Stimulated activated CD8-positive, alpha-beta memory T cell treated with anti-CD3 and anti-CD28 coated beads, Interleukin-15, amount 100 ng/mL, for 1 hour (primary cell): ENCODE measurements around the gene DICER1.

ENCODE experiments used
- DNase-seq: peaks from one replicate; pipeline ENCODE4 v3.0.0-alpha.2; 2020; ENCODE audit warnings: low read depth

DICER1 gene

GRCh38 chr14:95077345-95077744, 80.0 kb downstream of the DICER1 start:
- DNase-seq: no peak

DNA sequence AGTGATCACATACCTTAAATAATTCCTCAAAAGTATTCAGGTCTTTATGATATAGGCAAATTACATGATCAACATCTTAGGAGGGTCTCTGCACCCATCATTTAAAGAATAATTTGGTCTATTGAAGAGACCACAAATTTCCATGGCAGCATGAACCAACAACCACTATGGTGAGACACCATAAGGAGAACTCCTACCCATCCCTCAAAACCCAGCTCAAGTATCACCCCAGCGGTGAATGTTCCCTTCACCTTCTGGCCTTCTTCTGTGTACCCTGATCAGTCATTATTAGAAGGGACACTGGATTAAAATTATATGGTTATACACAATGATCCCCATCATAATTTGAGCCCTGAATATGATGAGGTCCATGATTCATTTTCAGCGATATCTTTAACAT, 81.5 kb downstream of the DICER1 start:
- DNase-seq: no peak

- no peak for DNase-seq
These were observed 83.4 kb downstream of the DICER1 start for GRCh38 chr14:95073947-95074346.

DNA sequence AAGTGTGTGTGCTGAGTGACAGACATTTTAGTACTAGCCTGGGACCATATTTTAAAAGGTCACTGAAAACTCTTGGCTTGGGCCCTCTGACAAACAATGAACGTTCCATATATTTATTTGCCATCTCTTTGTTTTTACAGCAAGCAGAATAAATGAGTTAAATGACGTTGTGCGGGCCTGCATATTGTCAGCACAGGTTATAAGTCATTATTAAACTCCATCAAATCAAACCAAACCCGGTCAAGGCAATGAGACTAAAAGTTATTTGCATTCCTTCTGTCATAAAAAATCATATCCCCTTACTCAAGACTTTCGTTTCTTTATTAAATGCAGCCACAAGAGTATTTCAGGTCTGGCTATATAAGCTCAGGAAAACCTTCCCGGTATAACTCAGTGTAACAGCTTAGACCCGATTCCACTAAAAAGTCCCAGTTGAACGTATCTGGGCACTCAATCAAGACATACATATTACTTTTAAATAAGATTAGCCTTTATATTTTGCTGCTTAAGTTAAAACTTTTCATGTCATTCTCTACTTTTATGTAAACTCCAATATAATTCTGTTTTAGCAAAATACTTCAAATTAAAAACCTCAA, 84.9 kb downstream of the DICER1 start:
- DNase-seq: no peak

- DNase-seq: no peak
These were observed 85.6 kb downstream of the DICER1 start for GRCh38 chr14:95071649-95072280.

GRCh38 chr14:95070748-95071435, 86.4 kb downstream of the DICER1 start:
- no peak for DNase-seq

GRCh38 chr14:95069547-95069946, 87.8 kb downstream of the DICER1 start:
- no peak for DNase-seq

- DNase-seq: no peak
These were observed 88.3 kb downstream of the DICER1 start for GRCh38 chr14:95069018-95069417.

DNA sequence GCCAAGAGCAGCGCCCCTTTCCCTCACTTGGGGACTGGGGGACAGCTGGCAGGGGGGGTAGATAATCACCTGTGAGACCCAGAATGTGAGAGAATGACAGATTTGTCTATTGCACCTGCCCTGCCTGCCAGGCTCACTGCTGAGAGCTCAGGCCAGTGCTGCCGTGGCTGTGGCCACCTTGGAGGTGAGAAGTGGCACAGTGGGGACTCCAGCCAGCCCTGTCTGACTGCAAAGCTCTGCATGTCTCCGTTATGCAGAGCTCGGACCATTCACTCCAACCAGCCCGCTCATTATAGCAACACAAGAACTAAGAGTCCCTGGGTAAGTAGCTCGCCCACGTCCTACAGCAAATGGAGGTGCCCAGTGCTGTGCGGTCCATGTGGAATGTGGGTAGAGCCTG, 88.8 kb downstream of the DICER1 start:
- DNase-seq: no peak

DNA sequence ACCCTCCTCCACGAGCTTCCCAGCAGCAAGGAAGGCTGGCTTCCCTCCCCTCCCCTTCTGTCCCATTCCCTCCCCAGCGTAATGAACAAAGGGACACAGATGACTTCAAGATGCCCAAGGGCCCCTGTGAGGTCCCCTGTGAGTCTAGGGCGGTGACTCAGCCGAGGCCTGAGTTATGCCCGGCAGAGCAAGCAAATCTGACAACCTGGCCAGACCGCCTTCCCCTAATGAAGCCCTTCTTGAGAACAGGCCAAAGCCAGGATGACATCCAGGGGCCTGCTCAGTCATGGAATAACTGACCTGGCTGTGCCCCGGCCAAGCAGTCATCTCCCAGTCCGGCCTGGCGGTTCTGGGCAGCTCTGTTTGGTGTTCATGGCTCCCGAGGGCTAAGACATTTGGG, 89.2 kb downstream of the DICER1 start:
- DNase-seq: no peak

DNA sequence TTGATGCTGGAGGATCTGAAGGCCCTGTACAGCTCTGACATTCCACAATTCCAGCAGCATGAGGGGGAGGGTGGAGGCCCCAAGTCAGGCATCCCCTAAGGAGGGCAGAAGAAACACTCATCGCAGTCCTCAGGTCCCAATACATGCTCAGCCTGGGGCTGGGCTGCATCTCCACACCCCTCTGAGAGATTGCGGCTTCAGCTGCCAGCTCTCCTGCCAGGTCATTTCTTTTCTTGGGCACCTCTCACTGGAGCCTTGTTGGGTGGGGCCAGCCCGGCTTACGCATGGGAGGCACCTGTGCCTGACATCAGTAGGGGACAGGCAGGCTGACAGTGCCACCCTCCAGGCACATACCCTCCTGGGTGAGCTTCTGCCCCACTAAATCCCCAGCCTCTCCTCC, 89.8 kb downstream of the DICER1 start:
- DNase-seq: no peak

GRCh38 chr14:95066427-95066986, 90.8 kb downstream of the DICER1 start:
- DNase-seq: no peak

- no peak for DNase-seq
These were observed 91.9 kb downstream of the DICER1 start for GRCh38 chr14:95065411-95065810.

DNA sequence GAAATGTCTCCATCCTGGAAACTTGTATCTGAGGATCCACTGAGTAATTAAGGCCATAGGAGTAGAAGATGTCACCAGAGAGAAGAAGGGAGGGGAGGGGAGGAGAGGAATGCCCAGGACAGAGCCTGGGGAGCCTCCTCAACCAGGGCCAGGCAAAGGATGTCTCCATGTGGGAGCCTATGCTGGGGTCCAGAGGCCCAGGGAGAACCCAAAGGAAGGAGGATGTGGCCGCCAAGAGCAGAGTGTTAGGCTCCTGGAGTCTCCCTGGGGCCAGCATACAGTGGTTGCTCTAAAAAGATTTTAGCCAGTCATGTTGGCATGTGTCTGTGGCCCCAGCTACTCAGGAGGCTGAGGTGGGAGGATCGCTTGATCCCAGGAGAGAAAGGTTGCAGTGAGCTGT, 92.6 kb downstream of the DICER1 start:
- no peak for DNase-seq

- DNase-seq: no peak
These were observed 93.1 kb downstream of the DICER1 start for GRCh38 chr14:95064256-95064655.

- no peak for DNase-seq
These were observed 93.9 kb downstream of the DICER1 start for GRCh38 chr14:95063391-95063790.

GRCh38 chr14:95062946-95063345, 94.4 kb downstream of the DICER1 start:
- no peak for DNase-seq

- DNase-seq: no peak
These were observed 95.1 kb downstream of the DICER1 start for GRCh38 chr14:95062220-95062619.

DNA sequence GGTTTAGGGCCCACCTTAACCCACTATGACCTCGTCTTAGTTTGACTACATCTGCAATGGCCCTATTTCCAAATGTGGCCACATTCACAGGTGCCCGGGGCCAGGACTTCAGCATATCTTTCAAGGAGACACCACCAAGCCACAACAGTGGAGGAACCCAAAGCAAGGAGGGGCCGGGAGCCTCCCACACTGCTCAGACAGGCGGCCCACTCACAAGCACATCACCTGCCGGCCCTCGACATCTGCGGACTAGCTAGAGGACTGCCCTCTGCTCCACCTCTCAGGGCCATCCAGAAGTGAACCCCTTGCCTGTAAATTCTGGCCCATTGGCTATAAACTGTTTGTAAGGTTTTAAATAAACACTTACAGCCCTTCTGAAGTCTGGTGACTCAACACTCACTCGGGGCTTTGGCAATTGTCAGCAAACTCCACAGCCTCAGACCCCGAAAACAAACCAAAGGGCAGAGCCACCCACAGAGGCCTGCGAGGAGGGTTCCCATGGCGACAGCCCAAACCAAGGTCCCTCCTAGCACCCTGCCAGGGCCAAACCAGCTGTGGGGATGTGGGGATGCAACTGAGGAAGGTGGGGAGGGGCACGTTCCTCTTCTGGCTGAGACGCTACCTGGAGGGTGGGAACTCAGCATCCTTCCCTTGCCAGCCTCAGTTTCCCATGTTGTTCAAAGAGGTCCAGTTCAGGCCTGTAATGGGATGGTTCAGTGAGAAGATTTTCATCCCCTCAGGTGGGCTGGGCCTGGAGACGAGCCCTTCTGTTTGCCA, 95.8 kb downstream of the DICER1 start:
- no peak for DNase-seq

GRCh38 chr14:95059126-95059525, 98.2 kb downstream of the DICER1 start:
- no peak for DNase-seq

DNA sequence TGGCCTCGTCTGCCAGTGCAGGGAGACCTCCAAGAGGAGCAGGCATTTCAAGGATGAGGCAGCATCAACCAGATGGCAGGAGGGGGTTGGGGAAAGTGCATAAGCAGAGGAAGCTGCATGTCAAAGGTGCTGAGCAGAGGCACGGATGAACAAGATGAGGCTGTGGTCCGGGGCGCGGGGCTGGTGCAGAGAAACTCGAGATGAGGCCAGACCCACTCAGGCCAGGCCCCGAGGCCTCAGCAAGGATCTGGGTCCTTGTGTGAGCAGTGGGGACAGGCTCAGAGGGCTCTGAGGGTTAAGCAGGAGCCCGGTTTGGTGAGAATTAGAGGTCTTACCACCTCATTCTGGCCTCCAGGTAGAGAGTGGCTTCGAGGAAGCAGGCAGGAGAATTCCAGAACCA, 98.8 kb downstream of the DICER1 start:
- DNase-seq: no peak

GRCh38 chr14:95057851-95058250, 99.5 kb downstream of the DICER1 start:
- DNase-seq: no peak

DNA sequence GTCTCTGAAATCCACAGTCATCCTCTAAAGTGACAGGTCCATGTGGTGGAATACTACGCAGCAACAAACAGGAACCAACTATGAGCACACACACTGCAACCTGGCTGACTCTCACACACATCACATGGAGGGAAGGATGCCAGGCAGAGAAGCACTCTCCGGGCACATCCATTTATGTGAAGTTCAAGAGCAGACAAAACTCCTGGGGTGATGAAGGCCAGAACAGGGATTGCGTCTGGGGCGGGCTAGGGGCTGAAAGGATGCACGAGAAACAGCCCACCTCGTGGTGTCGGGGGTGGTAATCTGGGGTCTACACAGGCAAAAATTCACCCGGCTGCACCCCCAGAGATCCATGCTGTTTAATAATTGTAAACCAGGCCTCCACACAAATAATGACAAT, 100.2 kb downstream of the DICER1 start:
- DNase-seq: no peak
